DMS53 treated with DMSO at 0.1 percent for 48 hours (cell line): Measurements from ENCODE around the gene PRAMEF8.
"Not testable (repeated sequence)": the region's sequence is repeated elsewhere in the genome, so short reads cannot be mapped to it uniquely, and the experiment has no call there.

ENCODE experiments used
- DNase-seq: peaks from one replicate; lab custom pipeline; 2025; ENCODE audit not compliant: unreplicated experiment; lab: John Stamatoyannopoulos, UW

The PRAMEF8 gene

DNA sequence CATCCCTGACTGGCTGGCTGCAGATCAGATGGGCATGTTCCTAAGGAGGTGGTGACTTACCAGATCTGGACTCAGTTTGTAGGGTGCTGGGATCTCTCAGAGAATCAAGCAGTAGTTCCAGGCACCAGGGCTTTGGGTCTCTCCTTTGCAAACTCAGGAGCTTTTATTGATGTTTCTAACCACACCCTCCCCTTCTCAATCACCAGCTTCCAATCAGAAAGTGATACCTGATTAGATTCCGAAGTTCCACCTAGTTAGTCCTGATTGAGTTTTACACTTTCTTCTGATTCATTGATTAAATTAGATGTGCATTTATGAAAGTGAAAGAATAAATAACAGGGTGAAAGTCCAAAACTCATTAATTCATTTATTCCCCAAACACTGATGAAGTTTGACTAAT lies at the start of gene PRAMEF8:
PRAMEF8 (minus strand) TSS at position 101 of the 400 bp plus-strand sequence. CDS start 1,046 bp downstream, outside the sequence.
- DNase-seq: not testable (repeated sequence)

DNA sequence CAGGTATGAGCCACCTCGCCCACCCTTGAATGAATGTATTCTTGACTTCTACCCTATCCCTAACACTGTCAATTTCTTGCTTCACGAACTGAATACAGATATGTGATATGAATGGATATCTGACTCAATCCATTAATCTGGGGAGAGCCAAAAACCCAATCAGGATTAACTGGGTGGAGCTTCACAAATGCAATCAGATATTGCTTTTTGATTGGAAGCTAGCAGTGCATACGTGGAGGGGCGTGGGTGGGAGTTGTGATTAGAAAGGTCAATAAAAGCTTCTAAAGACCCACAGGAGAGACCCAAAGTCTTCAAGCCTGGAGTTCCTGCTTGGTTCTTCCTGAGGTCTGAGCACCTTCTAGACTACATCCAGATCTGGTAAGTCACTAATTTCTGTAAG lies 30.3 kb upstream of the PRAMEF8 start, which contains the start of gene PRAMEF15:
PRAMEF15 (plus strand) TSS at position 301 of the 400 bp plus-strand sequence. CDS start 2,827 bp downstream, outside the sequence.
- DNase-seq: not testable (repeated sequence)

DNA sequence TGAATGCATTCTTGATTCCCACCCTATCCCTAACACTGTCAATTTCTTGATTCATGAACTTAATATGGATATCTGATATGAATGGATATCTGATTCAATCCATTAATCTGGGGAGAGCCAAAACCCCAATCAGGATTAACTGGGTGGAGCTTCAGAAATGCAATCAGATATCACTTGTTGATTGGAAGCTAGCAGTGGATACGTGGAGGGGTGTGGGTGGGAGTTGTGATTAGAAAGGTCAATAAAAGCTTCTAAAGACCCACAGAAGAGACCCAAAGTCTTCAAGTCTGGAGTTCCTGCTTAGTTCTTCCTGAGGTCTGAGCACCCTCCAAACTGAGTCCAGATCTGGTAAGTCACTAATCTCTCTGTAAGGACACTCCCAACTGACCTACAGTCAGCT lies 18.3 kb upstream of the PRAMEF8 start, which contains the start of gene PRAMEF33:
PRAMEF33 (plus strand) TSS at position 301 of the 400 bp plus-strand sequence. CDS start 2,416 bp downstream, outside the sequence.
- DNase-seq: not testable (repeated sequence)

DNA sequence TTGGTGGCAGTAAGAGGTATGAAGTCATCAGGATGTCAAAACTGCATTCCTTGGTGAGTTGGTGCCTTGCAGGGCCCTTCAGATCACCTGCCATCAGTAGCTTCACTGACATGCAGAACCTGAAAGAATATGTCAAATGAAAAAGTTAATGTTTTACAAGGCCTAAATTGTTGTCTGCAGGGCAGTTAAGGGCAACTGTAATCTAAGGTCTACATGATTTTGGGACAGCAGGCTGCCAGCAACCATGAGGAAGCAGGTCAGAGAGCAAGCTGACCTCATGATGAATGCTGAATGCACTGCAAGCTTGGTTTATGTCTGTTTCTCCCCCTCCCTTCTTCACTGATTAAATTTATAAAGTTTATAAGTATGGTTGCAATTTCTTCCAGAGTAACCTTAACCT lies 17.3 kb upstream of the PRAMEF8 start:
- not testable (repeated sequence) for DNase-seq

DNA sequence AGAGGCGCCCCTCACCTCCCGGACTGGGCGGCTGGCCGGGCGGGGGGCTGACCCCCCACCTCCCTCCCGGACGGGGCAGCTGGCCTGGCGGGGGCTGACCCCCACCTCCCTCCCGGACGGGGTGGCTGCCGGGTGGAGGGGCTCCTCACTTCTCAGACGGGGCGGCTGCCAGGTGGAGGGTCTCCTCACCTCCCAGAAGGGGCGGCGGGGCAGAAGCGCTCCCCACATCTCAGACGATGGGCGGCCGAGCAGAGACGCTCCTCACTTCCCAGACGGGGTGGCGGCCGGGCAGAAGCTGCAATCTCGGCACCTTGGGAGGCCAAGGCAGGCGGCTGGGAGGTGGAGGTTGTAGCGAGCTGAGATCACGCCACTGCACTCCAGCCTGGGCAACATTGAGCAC lies 13.8 kb upstream of the PRAMEF8 start:
- DNase-seq: not testable (repeated sequence)

DNA sequence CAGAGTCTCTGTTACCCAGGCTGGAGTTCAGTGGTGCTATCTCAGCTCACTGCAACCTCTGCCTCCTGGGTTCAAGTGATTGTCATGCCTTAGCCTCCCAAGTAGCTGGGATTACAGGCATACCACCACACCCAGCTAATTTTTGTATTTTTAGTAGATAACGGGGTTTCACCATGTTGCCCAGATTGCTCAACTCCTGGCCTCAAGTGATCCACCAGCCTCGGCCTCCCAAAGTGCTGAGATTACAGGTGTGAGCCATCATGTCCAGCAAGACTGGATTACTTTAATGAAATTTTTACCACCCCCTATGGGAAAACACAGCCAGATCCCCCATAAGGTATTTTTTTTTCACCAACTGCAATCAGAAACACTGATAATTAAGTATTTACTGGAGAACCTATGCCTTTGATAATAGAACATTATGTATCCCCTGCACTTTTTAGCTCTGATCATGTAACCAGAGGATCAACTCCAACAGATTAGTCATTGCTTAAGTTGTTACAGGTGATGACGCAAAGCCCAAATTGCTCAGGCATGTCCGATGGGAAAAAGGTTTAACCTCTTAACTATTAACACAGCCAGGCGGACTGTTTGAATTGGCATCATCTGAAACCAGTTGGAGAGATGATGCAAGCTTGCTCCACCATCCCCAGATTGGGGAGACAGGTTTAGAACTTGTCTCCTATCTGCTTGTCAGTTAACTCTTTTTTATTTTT lies 12.4 kb upstream of the PRAMEF8 start:
- DNase-seq: not testable (repeated sequence)

DNA sequence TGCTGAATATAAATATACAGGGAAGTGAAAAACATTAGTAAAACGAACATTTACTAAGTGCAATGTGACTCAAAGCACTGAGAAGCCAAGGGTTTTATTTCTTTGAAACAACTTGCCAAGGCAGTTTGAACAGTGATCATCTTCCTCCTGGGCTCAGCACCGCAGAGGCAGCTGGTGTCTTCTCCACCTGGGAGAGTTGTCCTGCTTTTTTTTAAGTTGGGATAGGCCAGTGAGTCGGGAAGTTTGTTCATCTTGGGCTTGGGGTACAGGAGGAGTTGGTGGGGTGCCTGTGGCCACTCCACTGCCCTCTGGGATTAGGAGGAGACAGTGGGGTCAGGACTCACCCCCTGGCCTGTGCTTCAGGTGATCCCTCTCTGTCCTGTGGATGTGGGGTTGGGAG lies 4.1 kb upstream of the PRAMEF8 start:
- DNase-seq: not testable (repeated sequence)

DNA sequence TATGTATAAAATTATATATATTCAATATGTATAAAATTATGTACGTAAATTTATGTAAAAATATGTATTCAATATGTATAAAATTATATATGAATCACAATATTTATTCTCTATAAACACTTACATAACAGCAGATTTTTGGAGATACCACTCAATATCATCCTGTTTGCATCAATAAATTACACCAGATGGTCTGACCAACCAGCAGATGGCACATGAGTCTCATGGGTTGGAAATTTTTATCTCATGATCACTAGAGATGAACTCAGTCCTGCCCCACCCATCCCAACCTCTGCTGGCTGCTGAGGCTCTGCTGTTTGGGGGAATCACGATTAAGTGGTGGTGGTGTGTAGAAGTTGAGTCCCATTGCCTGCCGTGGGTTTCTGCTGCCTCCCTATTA lies 5.3 kb downstream of the PRAMEF8 start:
- not testable (repeated sequence) for DNase-seq

DNA sequence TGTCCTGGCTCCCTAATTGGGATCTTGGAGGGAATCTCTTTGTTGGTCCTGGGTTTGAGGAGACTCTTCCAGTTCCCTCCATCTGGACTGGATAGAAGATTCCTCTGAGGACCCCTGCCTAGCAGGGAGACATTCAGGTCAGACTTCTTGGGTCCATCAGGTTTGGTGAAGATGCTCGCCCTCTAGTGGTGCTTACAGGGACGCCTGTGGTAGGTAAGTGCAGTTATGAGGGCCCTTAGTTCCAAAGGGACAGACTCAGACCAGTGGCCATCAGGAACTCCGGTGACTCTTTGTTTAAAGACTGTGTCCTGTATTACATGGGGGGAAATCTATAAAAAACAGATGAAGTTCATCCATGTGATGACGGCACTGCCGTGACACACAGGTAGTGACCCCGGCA lies 7.9 kb downstream of the PRAMEF8 start:
- DNase-seq: not testable (repeated sequence)

DNA sequence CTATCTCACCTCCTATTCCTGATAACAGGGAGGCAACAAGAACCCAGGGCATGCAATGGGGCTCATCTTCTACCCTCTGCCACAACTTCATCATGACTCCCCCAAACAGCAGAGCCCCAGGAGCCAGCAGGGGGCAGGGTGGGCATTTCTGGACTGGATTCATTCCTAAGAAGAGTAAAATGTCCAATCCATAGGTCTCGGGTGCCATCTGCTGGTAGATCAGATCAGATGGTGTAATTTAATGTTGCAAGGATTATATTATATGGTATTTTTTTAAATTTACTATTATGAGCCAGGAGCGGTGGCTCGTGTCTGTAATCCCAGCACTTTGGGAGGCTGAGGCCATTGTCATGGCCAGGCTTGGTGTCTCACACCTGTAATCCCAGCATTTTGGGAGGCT lies 19.8 kb downstream of the PRAMEF8 start:
- DNase-seq: not testable (repeated sequence)

DNA sequence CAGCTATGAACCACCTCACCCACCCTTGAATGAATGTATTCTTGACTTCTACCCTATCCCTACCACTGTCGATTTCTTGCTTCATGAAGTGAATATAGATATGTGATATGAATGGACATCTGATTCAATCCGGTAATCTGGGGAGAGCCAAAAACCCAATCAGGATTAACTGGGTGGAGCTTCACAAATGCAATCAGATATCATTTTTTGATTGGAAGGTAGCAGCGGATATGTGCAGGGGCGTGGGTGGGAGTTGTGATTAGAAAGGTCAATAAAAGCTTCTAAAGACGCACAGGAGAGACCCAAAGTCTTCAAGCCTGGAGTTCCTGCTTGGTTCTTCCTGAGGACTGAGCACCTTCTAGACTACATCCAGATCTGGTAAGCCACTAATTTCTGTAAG lies 31.0 kb downstream of the PRAMEF8 start, which contains the start of gene PRAMEF5:
PRAMEF5 (plus strand) TSS at position 301 of the 400 bp plus-strand sequence. CDS start 5,071 bp downstream, outside the sequence.
- DNase-seq: not testable (repeated sequence)

DNA sequence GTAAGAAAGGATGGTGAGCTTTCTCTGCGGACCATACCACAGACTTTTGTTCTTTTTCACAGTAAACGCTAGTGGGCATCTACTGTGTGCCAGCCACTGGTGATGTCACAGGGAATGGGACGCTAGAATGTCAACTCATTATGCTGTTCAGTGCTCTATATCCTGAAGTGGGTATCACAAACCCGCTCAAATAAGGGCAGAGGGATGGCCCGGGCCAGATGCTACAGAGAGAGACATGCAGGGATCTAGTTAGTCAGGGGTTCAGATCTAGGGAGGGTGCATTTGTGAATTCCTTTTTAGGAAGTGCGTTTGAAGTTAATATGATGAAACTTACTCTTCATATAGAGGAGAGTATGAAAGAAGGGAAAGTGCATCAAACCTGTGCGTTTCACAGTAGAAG lies 37.8 kb downstream of the PRAMEF8 start:
- not testable (repeated sequence) for DNase-seq

DNA sequence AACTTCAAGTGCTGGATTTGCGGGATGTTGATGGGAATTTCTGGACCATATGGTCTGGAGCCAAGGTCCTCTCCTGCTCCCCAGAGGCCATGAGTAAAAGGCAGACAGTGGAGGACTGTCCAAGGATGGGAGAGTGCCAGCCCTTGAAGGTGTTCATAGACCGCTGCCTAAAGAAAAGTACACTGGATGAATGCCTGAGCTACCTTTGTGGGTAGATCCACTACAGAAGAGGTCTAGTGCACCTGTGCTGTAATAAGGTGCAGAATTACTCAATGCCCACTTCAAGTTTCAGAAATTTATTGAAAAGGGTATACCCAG lies 38.4 kb downstream of the PRAMEF8 start:
- not testable (repeated sequence) for DNase-seq

DNA sequence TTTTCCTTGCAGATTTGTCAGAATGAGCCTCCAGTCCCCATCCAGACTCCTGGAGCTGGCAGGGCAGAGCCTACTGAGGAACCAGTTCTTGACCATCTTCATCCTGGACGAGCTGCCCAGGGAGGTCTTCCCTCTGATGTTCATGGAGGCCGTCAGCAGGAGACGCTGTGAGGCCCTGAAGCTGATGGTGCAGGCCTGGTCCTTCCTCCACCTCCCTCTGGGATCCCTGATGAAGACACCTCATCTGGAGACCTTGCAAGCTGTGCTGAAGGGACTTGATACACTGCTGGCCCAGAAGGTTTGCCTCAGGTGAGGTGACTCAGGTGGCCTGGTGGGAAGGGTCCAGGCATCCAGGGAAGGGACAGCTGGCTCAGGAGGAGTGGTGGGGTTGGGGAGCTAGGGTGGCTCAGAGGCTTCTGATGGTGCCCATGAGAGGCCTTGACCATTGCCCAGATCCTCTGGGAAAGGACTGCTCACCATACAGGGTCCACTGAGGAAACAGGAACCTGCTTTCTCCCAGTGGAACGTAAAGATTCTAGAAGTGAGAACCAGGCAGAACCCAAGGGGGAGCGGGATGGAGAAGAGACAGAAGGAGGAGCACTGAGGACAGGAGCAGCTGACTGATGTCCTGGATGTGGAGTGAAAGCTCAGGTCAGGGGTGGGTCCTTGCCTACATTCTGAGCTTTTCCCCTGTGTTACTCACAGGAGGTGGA lies 38.9 kb downstream of the PRAMEF8 start:
- DNase-seq: not testable (repeated sequence)

DNA sequence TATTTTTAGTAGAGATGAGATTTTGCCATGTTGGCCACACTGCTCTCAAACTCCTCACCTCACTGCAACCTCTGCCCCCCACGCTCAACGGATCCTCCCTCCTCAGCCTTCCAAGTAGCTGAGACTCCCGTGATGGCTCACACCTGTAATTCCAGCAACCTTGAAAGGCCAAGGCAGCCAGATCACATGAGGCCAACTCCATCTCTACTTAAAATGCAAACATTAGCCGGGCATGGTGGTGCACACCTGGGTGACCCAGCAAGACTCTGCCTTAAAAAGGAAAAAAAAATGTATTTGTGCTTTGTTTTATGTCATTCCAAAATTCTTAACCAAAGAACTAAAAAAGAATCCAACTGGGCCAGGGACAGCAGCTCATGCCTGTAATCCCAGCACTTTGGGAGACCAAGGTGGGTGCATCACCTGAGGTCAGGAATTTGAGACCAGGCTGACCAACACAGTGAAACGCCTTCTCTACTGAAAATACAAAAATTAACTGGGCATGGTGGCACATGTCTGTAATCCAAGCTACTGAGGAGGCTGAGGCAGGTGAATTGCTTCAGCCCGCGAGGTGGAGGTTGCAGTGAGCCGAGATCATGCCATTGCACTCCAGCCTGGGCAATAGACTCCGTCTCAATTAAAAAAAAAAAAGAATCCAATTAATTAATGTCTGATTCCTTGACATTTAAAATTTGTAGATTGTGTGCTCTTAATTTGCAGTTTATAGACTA lies 41.2 kb downstream of the PRAMEF8 start:
- not testable (repeated sequence) for DNase-seq

DNA sequence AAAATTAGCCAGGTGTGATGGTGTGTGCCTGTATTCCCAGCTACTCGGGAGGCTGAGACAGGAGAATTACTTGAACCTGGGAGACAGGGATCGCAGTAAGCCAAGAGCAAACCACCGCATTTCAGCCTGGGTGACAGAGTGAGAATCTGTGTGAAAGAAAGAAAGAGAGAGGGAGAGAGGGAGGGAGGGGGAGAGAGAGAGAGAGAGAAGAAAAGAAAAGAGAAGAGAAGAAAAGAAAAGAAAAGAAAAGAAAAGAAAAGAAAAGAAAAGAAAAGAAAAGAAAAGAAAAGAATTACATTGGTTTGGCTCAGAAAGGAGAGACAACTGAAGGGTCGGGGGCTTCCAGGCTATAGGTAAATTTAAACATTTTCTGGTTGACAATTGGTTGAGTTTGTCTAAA lies 45.3 kb downstream of the PRAMEF8 start:
- not testable (repeated sequence) for DNase-seq

DNA sequence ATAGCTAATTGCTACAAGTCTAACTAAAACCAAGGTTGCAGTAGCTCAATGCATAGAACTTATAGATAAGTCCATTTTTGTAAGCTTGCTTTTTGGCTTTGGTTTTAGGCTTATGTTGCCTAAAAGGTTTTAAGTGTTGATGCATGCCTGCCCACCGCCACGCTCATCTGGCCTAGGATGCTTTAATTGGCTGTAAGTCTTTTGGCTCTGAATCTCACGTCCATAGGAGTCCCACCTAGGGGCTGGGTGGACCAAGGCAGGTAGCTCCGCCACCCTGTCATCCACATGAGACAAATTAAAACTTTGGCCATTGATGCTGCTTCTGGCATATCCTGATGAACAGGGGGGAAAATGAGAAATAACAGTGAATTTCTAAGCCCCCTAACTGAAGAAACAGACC lies 47.4 kb downstream of the PRAMEF8 start:
- DNase-seq: not testable (repeated sequence)

DNA sequence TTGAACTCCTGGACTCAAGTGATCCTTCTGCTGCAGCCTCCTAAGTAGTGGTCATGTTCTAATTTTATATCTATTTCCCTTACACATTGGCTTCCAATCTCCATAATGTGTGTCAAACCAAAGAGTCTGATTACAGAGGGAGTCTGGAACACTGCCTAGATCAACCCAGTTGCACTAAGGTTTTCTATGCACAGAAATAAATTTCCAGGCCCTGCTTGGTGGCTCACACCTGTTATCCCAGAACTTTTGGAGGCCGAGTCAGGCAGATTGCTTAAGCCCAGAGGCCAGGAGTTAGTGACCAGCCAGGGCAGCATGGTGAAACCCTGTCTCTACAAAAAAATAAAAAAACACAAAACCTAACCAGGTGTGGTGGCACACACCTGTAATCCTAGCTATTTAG lies 50.9 kb downstream of the PRAMEF8 start:
- not testable (repeated sequence) for DNase-seq

DNA sequence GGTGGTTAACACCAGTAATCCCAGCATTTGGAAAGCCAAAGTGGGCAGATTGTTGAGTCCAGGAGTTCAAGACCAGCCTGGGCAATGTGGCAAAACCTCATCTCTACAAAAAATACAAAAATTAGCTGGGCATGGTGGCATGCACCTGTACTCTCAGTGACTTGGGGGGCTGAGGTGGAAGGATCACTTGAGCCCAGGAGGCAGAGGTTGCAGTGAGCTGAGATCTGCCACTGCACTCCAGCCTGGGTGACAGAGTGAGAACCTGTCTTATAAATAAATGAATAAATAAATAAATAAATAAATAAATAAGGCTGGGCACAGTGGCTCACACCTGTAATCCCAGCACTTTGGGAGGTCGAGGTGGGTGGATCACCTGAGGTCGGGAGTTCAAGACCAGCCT lies 52.9 kb downstream of the PRAMEF8 start:
- not testable (repeated sequence) for DNase-seq
